SU-DHL-6 (cell line): Measurements from ENCODE around the gene KCNMB4.

Experiments
- CTCF ChIP-seq: fragments of 200-600 bp; sonication (generic); IDR thresholded peaks from one replicate; pipeline ENCODE4 v1.5.1; 2017; ENCODE audit warnings: antibody characterized with exemption, mild to moderate bottlenecking, low read length, moderate library complexity; ENCODE audit not compliant: insufficient read depth, poor library complexity, severe bottlenecking
- EZH2phosphoT487 ChIP-seq: fragments of 200-600 bp; sonication (generic), shearing (Covaris generic); conservative IDR thresholded peaks from 2 replicates; pipeline ENCODE4 v1.6.1; 2018; ENCODE audit warnings: mild to moderate bottlenecking, antibody characterized with exemption, low read length, moderate library complexity, mixed read lengths

GRCh38 chr12:70367258-70368141 lies 1.4 kb downstream of the KCNMB4 start:
- TF ChIP-seq CTCF (no peak), EZH2phosphoT487 (no peak)
